HepG2 (cell line): ENCODE data around the gene UBTD1. TPM values are rescaled to one million over a fixed set of nuclear protein-coding genes. Genes with fewer than 3 reads are reported as not detected.

Experiments used
- ATAC-seq: fragments of 200-7000 bp; cut with Tn5 transposase; 3 replicates; pipeline ENCODE4 v1.9.1; 2020; ENCODE audit warnings: mild to moderate bottlenecking, moderate library complexity
- BruUV-seq: library from RNA; stranded (reverse); fragments of 400-500 nt; replicated peaks from 2 replicates; lab custom pipeline; 2021; lab: Mats Ljungman, UMichigan
- CTCF ChIA-PET: fragments of 300-600 bp; formaldehyde crosslinking; extraction: SDS; loops from one replicate; lab custom pipeline; 2021; ENCODE audit warnings: low total read pairs, inconsistent platforms, low intra/inter-chr PET ratio; lab: Yijun Ruan, JAX
- POLR2A ChIA-PET: fragments of 350-600 bp; sonication (Branson Sonifier 250); formaldehyde crosslinking; loops from one replicate; lab custom pipeline; 2020; ENCODE audit warnings: antibody characterized with exemption, inconsistent platforms; lab: Yijun Ruan, JAX
- DNase-seq: peaks from one replicate; pipeline ENCODE4 v3.0.0-alpha.2; 2015; ENCODE audit warnings: low spot score
- FAIRE-seq: peaks from 3 replicates; lab custom pipeline; 2011; peaks lifted over from hg19 to GRCh38; lab: Jason Lieb, UNC
- H2AFZ ChIP-seq: one replicate; pipeline ENCODE4 v1.6.1; 2011; ENCODE audit warnings: low read length, inconsistent platforms
- H3K27ac ChIP-seq: fragments of 300-600 bp; 3 replicates; pipeline ENCODE4 v1.8.0; 2011; ENCODE audit warnings: mixed run types, mild to moderate bottlenecking, mixed read lengths, low read length, inconsistent platforms; ENCODE audit not compliant: insufficient read depth; ENCODE audit errors: extremely low read length
- H3K27me3 ChIP-seq, 2 experiments: fragments of 200-600 bp in 1 of 2; 2 replicates in 1 of 2; 3 replicates in 1 of 2; pipeline versions ENCODE4 v1.6.0 to v1.8.0; 2011; ENCODE audit warnings: low read length in 2 of 2, mild to moderate bottlenecking in 2 of 2, moderate library complexity in 2 of 2, inconsistent platforms in 1 of 2; ENCODE audit not compliant: insufficient read depth in 2 of 2, control insufficient read depth in 1 of 2
- H3K36me3 ChIP-seq, 2 experiments: fragments of 200-600 bp in 1 of 2; replicated peaks in 1 of 2; 2 replicates in 1 of 2; 3 replicates in 1 of 2; pipeline versions ENCODE4 v1.5.1 to v1.8.0; 2011; ENCODE audit warnings: low read length in 2 of 2, inconsistent platforms in 1 of 2; ENCODE audit not compliant: insufficient read depth in 2 of 2, control insufficient read depth in 1 of 2
- H3K4me1 ChIP-seq: 2 replicates; pipeline ENCODE4 v1.5.1; 2012; ENCODE audit warnings: low read length, inconsistent platforms; ENCODE audit not compliant: insufficient read depth
- H3K4me2 ChIP-seq: 2 replicates; pipeline ENCODE4 v1.6.0; 2011; ENCODE audit warnings: low read depth, low read length, inconsistent platforms
- H3K4me3 ChIP-seq, 3 experiments: fragments of 200-600 bp in 1 of 3; sonication (generic), shearing (Covaris generic) in 1 of 3; replicated peaks in 1 of 3; 2 replicates each; pipeline ENCODE4 v1.5.1; 2011 to 2016; ENCODE audit warnings: low read length in 3 of 3, inconsistent platforms in 2 of 3, low read depth in 2 of 3, mild to moderate bottlenecking in 2 of 3, control low read depth in 1 of 3, mixed read lengths in 1 of 3; ENCODE audit not compliant: insufficient read depth in 1 of 3
- H3K79me2 ChIP-seq: one replicate; pipeline ENCODE4 v1.6.1; 2011; ENCODE audit warnings: low read length, inconsistent platforms; ENCODE audit not compliant: insufficient read depth
- H3K9ac ChIP-seq: 2 replicates; pipeline ENCODE4 v1.6.0; 2011; ENCODE audit warnings: mild to moderate bottlenecking, low read depth, low read length, inconsistent platforms; ENCODE audit not compliant: insufficient read depth
- H3K9me3 ChIP-seq: 2 replicates; pipeline ENCODE4 v1.5.1; 2012; ENCODE audit warnings: mild to moderate bottlenecking, low read length
- H4K20me1 ChIP-seq: 2 replicates; pipeline ENCODE4 v1.6.0; 2011; ENCODE audit warnings: inconsistent platforms, mild to moderate bottlenecking, low read length, moderate library complexity; ENCODE audit not compliant: insufficient read depth
- CENPX ChIP-seq: sonication (generic); formaldehyde crosslinking; IDR thresholded peaks from 2 replicates; pipeline ENCODE4 v1.9.0; 2021; ENCODE audit warnings: mild to moderate bottlenecking, missing genetic modification reagents, moderate library complexity
- HCFC1 ChIP-seq: fragments of 150-350 bp; IDR thresholded peaks from 2 replicates; pipeline ENCODE4 v1.6.1; 2014; ENCODE audit warnings: low read depth, low read length
- MED1 ChIP-seq: sonication (generic); formaldehyde crosslinking; IDR thresholded peaks from 2 replicates; pipeline ENCODE4 v1.4.0; 2020; ENCODE audit warnings: missing genetic modification reagents
- MYNN ChIP-seq: sonication (generic); formaldehyde crosslinking; IDR thresholded peaks from 2 replicates; pipeline ENCODE4 v1.4.0; 2020; ENCODE audit warnings: mild to moderate bottlenecking, low read depth, missing genetic modification reagents
- NFYB ChIP-seq: sonication (generic); formaldehyde crosslinking; IDR thresholded peaks from 2 replicates; pipeline ENCODE4 v1.4.0; 2020; ENCODE audit warnings: missing genetic modification reagents
- NR2F2 ChIP-seq: IDR thresholded peaks from 2 replicates; pipeline ENCODE4 v1.6.1; 2012; ENCODE audit warnings: low read depth, inconsistent platforms, borderline replicate concordance
- PITX1 ChIP-seq: sonication (generic); formaldehyde crosslinking; IDR thresholded peaks from 2 replicates; pipeline ENCODE4 v1.5.1; 2020; ENCODE audit warnings: mild to moderate bottlenecking, missing genetic modification reagents
- SMC3 ChIP-seq: IDR thresholded peaks from 2 replicates; pipeline ENCODE4 v1.6.1; 2011; ENCODE audit warnings: low read length, improper control_type of control experiment
- SOX13 ChIP-seq, 3 experiments: fragments of 450-650 bp in 1 of 3; sonication (generic) in 1 of 3; formaldehyde crosslinking in 1 of 3; IDR thresholded peaks in 2 of 3; conservative IDR thresholded peaks in 1 of 3; 2 replicates each; pipeline versions ENCODE4 v1.5.0 to v1.6.1; 2016 to 2020; ENCODE audit warnings: antibody characterized with exemption in 1 of 3, mild to moderate bottlenecking in 1 of 3, missing compliant biosample characterization in 1 of 3, missing genetic modification reagents in 1 of 3, moderate library complexity in 1 of 3
- TBP ChIP-seq: sonication (generic); formaldehyde crosslinking; IDR thresholded peaks from 2 replicates; pipeline ENCODE4 v1.5.0; 2020; ENCODE audit warnings: missing genetic modification reagents
- WIZ ChIP-seq: sonication (generic); formaldehyde crosslinking; IDR thresholded peaks from 2 replicates; pipeline ENCODE4 v1.5.1; 2020; ENCODE audit warnings: mild to moderate bottlenecking, missing genetic modification reagents
- ZNF772 ChIP-seq: sonication (generic); formaldehyde crosslinking; IDR thresholded peaks from 2 replicates; pipeline ENCODE4 v1.5.0; 2020; ENCODE audit warnings: mild to moderate bottlenecking, missing genetic modification reagents
- WGBS: methylation state at CpG from one replicate; pipeline ENCODE4 v1.1.6; 2017; ENCODE audit warnings: low lambda C conversion rate; 5-methylcytosine and 5-hydroxymethylcytosine counted together
- in situ Hi-C: cut with HindIII; loops from 2 replicates; pipeline ENCODE4 v1.10.0; 2017; ENCODE audit warnings: low pct_unique_long_range_greater_than_20kb; ENCODE audit not compliant: extremely low pct_ligation_motif_present
- intact Hi-C: fragments of 100-400 bp; cut with micrococcal nuclease; formaldehyde crosslinking; loops from one replicate; pipeline ENCODE4 v1.10.0; 2022; ENCODE audit not compliant: unreplicated experiment
- polyA plus RNA-seq, 8 experiments: library from polyadenylated mRNA; depleted of rRNA in 3 of 8; stranded (reverse) in 7 of 8; unstranded in 1 of 8; fragments of >200 nt; fragmentation: Illumina TruSeq in 4 of 8; extraction: Trizol in 4 of 8; gene quantifications; 2 replicates each; pipeline versions ENCODE4 v1.2.1 to v1.2.3, GENCODE V29; 2011 to 2016; ENCODE audit warnings: low read depth in 4 of 8, missing spikeins in 1 of 8, mixed read lengths in 1 of 8; ENCODE audit not compliant: insufficient read depth in 1 of 8
- total RNA-seq, 5 experiments: library from RNA; depleted of rRNA; stranded (reverse); fragments of >200 nt; fragmentation: Illumina TruSeq; extraction: Trizol; gene quantifications; 2 replicates each; pipeline ENCODE4 v1.2.3, GENCODE V29; 2016; ENCODE audit warnings: low read depth in 1 of 5
- TF ChIP-seq, protein P1 (sequence below): sonication (generic); formaldehyde crosslinking; IDR thresholded peaks from 2 replicates; pipeline ENCODE4 v1.8.0; 2022; ENCODE audit warnings: missing genetic modification reagents, mild to moderate bottlenecking, inconsistent platforms, borderline replicate concordance
- TF ChIP-seq, protein P2 (sequence below): sonication (generic); formaldehyde crosslinking; conservative IDR thresholded peaks from 2 replicates; pipeline ENCODE4 v1.5.0; 2020; ENCODE audit warnings: missing genetic modification reagents
- TF ChIP-seq, protein P3 (sequence below): sonication (generic); formaldehyde crosslinking; IDR thresholded peaks from 2 replicates; pipeline ENCODE4 v1.9.0; 2021; ENCODE audit warnings: missing genetic modification reagents, borderline replicate concordance
- TF ChIP-seq, protein P4 (sequence below), 2 experiments: fragments of 450-650 bp in 1 of 2; sonication (generic) in 1 of 2; formaldehyde crosslinking; IDR thresholded peaks; 2 replicates each; pipeline versions ENCODE4 v1.5.0 to v1.8.0; 2020 to 2022; ENCODE audit warnings: mild to moderate bottlenecking in 1 of 2, missing genetic modification reagents in 1 of 2

The UBTD1 gene
- total and polyA plus RNA-seq, 2 of the 13 experiments (the other 11 are each of a cell fraction or from before 2014, with no cell fraction given) = 7.9 to 10.0 TPM

- Histone ChIP-seq H4K20me1 (peaks cover 15% of the 10 kb centered on the region; the same call in 1 of the 2 replicates), H3K9ac (peak overlapping the region; percentile 92), H2AFZ (no peak overlapping the region), H3K4me1 (peaks cover 42% of the 10 kb centered on the region), H3K4me2 (peak overlapping the region; percentile 90), H3K36me3 (no peaks in the 10 kb centered on the region; a peak in 1 of 5 replicates), H3K9me3 (no peaks in the 10 kb centered on the region), H3K27me3 (no peaks in the 10 kb centered on the region; a peak in 1 of 5 replicates), H3K79me2 (peaks cover 32% of the 10 kb centered on the region), H3K27ac (no peak overlapping the region), H3K4me3 (peak overlapping the region; percentile 67 to 90 (median 89); a peak in 5 of 6 replicates)
- 87% methylated on average over 2 of the region's 2 CpGs for WGBS
- BruUV-seq = no TSS peak
- TF ChIP-seq PITX1 (CRISPR knock-in tag) = no peak
- TF ChIP-seq HCFC1 = no peak
- no peak for TF ChIP-seq ZNF772 (CRISPR knock-in tag)
- TF ChIP-seq NFYB (CRISPR knock-in tag) = no peak
- TF ChIP-seq SMC3 = no peak
- no peak for TF ChIP-seq NR2F2
- no peak for TF ChIP-seq MYNN (CRISPR knock-in tag)
- TF ChIP-seq TBP = no peak
- TF ChIP-seq, protein P1, sequence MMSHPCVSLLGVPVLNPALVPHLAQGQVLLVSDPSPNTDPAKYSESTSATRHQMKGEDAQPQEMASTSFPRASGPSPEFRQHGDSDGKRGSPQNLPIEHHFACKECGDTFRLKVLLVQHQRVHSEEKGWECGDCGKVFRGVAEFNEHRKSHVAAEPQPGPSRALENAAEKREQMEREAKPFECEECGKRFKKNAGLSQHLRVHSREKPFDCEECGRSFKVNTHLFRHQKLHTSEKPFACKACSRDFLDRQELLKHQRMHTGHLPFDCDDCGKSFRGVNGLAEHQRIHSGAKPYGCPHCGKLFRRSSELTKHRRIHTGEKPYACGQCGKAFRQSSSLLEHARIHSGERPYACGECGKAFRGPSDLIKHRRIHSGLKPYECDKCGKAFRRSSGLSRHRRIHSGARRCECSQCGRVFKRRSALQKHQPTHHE = no peak
- TF ChIP-seq WIZ (CRISPR knock-in tag) = no peak
- FAIRE-seq (no peak), ATAC-seq (no peak), DNase-seq (no peak)
- in situ Hi-C loops (no loop called here), intact Hi-C loops (no loop called here)
- POLR2A ChIA-PET = interaction anchor here (0.7 kb wide), 1 partner anchor 21 kb away, joined by 3 read pairs; no protein-coding TSS in a partner anchor
- CTCF ChIA-PET = no interaction called here
Measured at GRCh38 chr10:97500297-97500575, 1.5 kb downstream of the UBTD1 start.

DNA sequence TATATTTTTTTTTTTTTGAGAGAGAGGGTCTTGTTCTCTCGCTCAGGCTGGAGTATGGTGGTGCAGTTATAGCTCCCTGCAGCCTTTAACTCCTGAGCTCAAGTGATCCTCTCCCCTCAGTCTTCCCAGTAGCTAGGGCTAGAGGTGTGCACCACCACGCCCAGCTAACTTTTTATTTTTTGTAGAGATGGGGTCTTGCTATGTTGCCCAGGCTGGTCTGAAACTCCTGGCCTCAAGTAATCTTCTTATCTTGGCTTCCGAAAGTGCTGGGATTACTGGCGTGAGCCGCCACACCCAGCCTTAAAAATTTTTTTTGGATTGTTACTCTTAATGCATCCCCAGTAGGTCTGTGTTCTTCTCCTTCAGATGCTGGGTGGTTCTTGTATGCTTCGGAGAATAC, 4.2 kb downstream of the UBTD1 start:
- Histone ChIP-seq H3K79me2 (peaks cover 6% of the 10 kb centered on the region), H4K20me1 (no peaks in the 10 kb centered on the region; the same call in 1 of the 2 replicates), H3K9ac (no peak overlapping the region), H3K4me2 (no peak overlapping the region), H3K27ac (no peak overlapping the region), H3K36me3 (no peaks in the 10 kb centered on the region), H3K9me3 (no peaks in the 10 kb centered on the region), H3K27me3 (no peaks in the 10 kb centered on the region; a peak in 1 of 5 replicates), H3K4me1 (peaks cover 21% of the 10 kb centered on the region), H2AFZ (no peak overlapping the region), H3K4me3 (no peak overlapping the region)
- no peak for FAIRE-seq
- in situ Hi-C loops (no loop called here), intact Hi-C loops (no loop called here)
- CTCF ChIA-PET = no interaction called here
- 96% methylated on average over 6 of the region's 6 CpGs for WGBS
- no peak for DNase-seq
- no peak for ATAC-seq
- no TSS peak for BruUV-seq
- POLR2A ChIA-PET = no interaction called here
- TF ChIP-seq, protein P2, sequence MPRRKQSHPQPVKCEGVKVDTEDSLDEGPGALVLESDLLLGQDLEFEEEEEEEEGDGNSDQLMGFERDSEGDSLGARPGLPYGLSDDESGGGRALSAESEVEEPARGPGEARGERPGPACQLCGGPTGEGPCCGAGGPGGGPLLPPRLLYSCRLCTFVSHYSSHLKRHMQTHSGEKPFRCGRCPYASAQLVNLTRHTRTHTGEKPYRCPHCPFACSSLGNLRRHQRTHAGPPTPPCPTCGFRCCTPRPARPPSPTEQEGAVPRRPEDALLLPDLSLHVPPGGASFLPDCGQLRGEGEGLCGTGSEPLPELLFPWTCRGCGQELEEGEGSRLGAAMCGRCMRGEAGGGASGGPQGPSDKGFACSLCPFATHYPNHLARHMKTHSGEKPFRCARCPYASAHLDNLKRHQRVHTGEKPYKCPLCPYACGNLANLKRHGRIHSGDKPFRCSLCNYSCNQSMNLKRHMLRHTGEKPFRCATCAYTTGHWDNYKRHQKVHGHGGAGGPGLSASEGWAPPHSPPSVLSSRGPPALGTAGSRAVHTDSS = no peak
- TF ChIP-seq SOX13 (IDR thresholded peaks at IDR 0.05) = no peak
- no peak for TF ChIP-seq SOX13 (CRISPR knock-in tag; conservative IDR thresholded peaks at IDR 0.05 in 1 of 2, IDR thresholded peaks at IDR 0.05 in 1 of 2)
- no peak for TF ChIP-seq CENPX (CRISPR knock-in tag)
- TF ChIP-seq, protein P3, sequence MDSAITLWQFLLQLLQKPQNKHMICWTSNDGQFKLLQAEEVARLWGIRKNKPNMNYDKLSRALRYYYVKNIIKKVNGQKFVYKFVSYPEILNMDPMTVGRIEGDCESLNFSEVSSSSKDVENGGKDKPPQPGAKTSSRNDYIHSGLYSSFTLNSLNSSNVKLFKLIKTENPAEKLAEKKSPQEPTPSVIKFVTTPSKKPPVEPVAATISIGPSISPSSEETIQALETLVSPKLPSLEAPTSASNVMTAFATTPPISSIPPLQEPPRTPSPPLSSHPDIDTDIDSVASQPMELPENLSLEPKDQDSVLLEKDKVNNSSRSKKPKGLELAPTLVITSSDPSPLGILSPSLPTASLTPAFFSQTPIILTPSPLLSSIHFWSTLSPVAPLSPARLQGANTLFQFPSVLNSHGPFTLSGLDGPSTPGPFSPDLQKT (CRISPR knock-in tag) = no peak
- no peak for TF ChIP-seq MED1
- TF ChIP-seq, protein P4, sequence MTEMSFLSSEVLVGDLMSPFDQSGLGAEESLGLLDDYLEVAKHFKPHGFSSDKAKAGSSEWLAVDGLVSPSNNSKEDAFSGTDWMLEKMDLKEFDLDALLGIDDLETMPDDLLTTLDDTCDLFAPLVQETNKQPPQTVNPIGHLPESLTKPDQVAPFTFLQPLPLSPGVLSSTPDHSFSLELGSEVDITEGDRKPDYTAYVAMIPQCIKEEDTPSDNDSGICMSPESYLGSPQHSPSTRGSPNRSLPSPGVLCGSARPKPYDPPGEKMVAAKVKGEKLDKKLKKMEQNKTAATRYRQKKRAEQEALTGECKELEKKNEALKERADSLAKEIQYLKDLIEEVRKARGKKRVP (CRISPR knock-in tag; IDR thresholded peaks at IDR 0.05) = no peak
